Neural cell (in vitro differentiated cells): ENCODE data around the gene L3MBTL4. TPM values are rescaled to one million over a fixed set of nuclear protein-coding genes. Genes with fewer than 3 reads are reported as not detected.

Source experiments
- H2AFZ ChIP-seq: fragments of 200-600, 300-800 bp; sonication (generic), shearing (Covaris generic); 2 replicates; pipeline ENCODE4 v1.6.0; 2014; ENCODE audit warnings: low read depth, mild to moderate bottlenecking, antibody characterized with exemption, low read length, moderate library complexity
- H3F3A ChIP-seq: fragments of 200-600 bp; shearing (Covaris generic); 2 replicates; pipeline ENCODE4 v1.6.1; 2016; ENCODE audit warnings: mild to moderate bottlenecking, moderate library complexity, mixed read lengths, antibody characterized with exemption, low read length; ENCODE audit not compliant: insufficient read depth, poor library complexity, severe bottlenecking
- H3K27ac ChIP-seq: fragments of 200-600, 300-800 bp; sonication (generic), shearing (Covaris generic); 2 replicates; pipeline ENCODE4 v1.5.1; 2014; ENCODE audit warnings: mild to moderate bottlenecking, low read length, moderate library complexity
- H3K27me3 ChIP-seq: fragments of 300-800, 200-600 bp; sonication (generic), shearing (Covaris generic); 2 replicates; pipeline ENCODE4 v1.6.0; 2014; ENCODE audit warnings: mild to moderate bottlenecking, low read depth, low read length, moderate library complexity; ENCODE audit not compliant: insufficient read depth
- H3K36me3 ChIP-seq: fragments of 300-800, 200-600 bp; sonication (generic), shearing (Covaris generic); 2 replicates; pipeline ENCODE4 v1.5.1; 2014; ENCODE audit warnings: mild to moderate bottlenecking, antibody characterized with exemption, low read length, moderate library complexity; ENCODE audit not compliant: insufficient read depth
- H3K4me2 ChIP-seq: fragments of 300-800, 200-600 bp; sonication (generic), shearing (Covaris generic); 2 replicates; pipeline ENCODE4 v1.6.0; 2014; ENCODE audit warnings: mild to moderate bottlenecking, low read length
- H3K4me3 ChIP-seq: fragments of 300-800, 200-600 bp; sonication (generic), shearing (Covaris generic); 2 replicates; pipeline ENCODE4 v1.5.1; 2014; ENCODE audit warnings: mild to moderate bottlenecking, low read length, moderate library complexity
- H3K79me2 ChIP-seq: fragments of 200-600 bp; shearing (Covaris generic); replicated peaks from 2 replicates; pipeline ENCODE4 v1.6.0; 2014; ENCODE audit warnings: mild to moderate bottlenecking, low read length, moderate library complexity; ENCODE audit not compliant: insufficient read depth
- H3K9ac ChIP-seq: fragments of 300-800, 200-600 bp; sonication (generic), shearing (Covaris generic); 2 replicates; pipeline ENCODE4 v1.6.1; 2016; ENCODE audit warnings: mild to moderate bottlenecking, low read length, mixed read lengths
- H3K9me2 ChIP-seq: fragments of 200-600 bp; shearing (Covaris generic); 2 replicates; pipeline ENCODE4 v1.6.1; 2016; ENCODE audit warnings: mild to moderate bottlenecking, low read length, mixed read lengths; ENCODE audit not compliant: insufficient read depth
- H3K9me3 ChIP-seq: fragments of 200-600, 300-800 bp; sonication (generic), shearing (Covaris generic); 2 replicates; pipeline ENCODE4 v1.6.1; 2016; ENCODE audit warnings: mild to moderate bottlenecking, mixed run types, low read length, moderate library complexity, mixed read lengths
- H4K20me1 ChIP-seq: fragments of 200-600 bp; shearing (Covaris generic); 2 replicates; pipeline ENCODE4 v1.6.1; 2016; ENCODE audit warnings: mild to moderate bottlenecking, mixed run types; ENCODE audit not compliant: insufficient read depth
- EP300 ChIP-seq: fragments of 450-650 bp; conservative IDR thresholded peaks from 2 replicates; pipeline ENCODE4 v1.6.1; 2014; ENCODE audit warnings: antibody characterized with exemption, mild to moderate bottlenecking, moderate library complexity; ENCODE audit not compliant: poor library complexity, severe bottlenecking
- EZH2 ChIP-seq: fragments of 200-600, 300-800 bp; shearing (Covaris generic), sonication (generic); IDR thresholded peaks from 2 replicates; pipeline ENCODE4 v1.6.1; 2014; ENCODE audit warnings: antibody characterized with exemption, low read length, borderline replicate concordance, mild to moderate bottlenecking; ENCODE audit not compliant: insufficient read depth, poor library complexity, severe bottlenecking
- MXI1 ChIP-seq: fragments of 450-650 bp; conservative IDR thresholded peaks from 2 replicates; pipeline ENCODE4 v1.6.1; 2014; ENCODE audit warnings: antibody characterized with exemption, mild to moderate bottlenecking; ENCODE audit not compliant: poor library complexity, severe bottlenecking
- POLR2AphosphoS5 ChIP-seq: IDR thresholded peaks from 2 replicates; pipeline ENCODE4 v1.6.1; 2012
- RAD21 ChIP-seq: fragments of 450-650 bp; conservative IDR thresholded peaks from 2 replicates; pipeline ENCODE4 v1.6.1; 2014; ENCODE audit warnings: antibody characterized with exemption, mild to moderate bottlenecking, moderate library complexity
- SMC3 ChIP-seq: fragments of 450-650 bp; conservative IDR thresholded peaks from 2 replicates; pipeline ENCODE4 v1.6.1; 2014; ENCODE audit warnings: antibody characterized with exemption, mild to moderate bottlenecking, moderate library complexity; ENCODE audit not compliant: poor library complexity
- TAF1 ChIP-seq: IDR thresholded peaks from 2 replicates; pipeline ENCODE4 v1.6.1; 2012; ENCODE audit warnings: low read depth
- polyA plus RNA-seq: library from polyadenylated mRNA; depleted of rRNA; stranded (reverse); fragments of >200 nt; gene quantifications from 2 replicates; pipeline ENCODE4 v1.2.3, GENCODE V29; 2014
- TF ChIP-seq, protein P1 (sequence below): IDR thresholded peaks from 2 replicates; pipeline ENCODE4 v1.6.1; 2012; ENCODE audit warnings: borderline replicate concordance
- TF ChIP-seq, protein P2 (sequence below): fragments of 450-650 bp; IDR thresholded peaks from 2 replicates; pipeline ENCODE4 v1.5.1; 2014; ENCODE audit warnings: antibody characterized with exemption, mild to moderate bottlenecking, moderate library complexity; ENCODE audit not compliant: poor library complexity, severe bottlenecking

Gene L3MBTL4
- polyA plus RNA-seq, 1 donor from 2014 or later: 0.90 TPM

DNA sequence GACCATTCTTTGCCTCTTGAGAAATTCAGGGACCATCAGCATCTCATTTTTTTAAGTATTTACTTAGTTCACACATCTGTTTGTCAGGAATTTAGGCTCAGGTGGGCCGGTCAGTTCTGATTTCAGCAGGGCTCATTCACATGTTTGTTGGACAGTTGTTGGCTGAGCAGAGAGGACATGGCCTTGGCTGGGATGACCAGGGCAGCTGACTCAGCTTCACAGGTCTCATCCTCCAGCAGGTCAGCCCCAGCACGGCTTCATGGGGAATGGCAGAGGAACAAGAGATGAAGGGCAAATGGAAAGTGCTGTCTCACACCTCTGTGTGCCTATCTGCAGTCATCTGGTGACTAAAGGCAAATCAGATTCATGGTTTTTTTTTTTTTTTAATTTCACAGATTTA, 383.3 kb downstream of the L3MBTL4 start:
- Histone ChIP-seq H4K20me1 (no peaks in the 10 kb centered on the region), H3K4me2 (no peak overlapping the region), H3K9ac (no peak overlapping the region), H3K27ac (no peak overlapping the region), H3K36me3 (no peaks in the 10 kb centered on the region), H3K9me2 (no peaks in the 10 kb centered on the region), H3K79me2 (no peaks in the 10 kb centered on the region), H3K9me3 (peaks cover 6% of the 10 kb centered on the region), H3F3A (no peaks in the 10 kb centered on the region), H3K4me3 (no peak overlapping the region), H3K27me3 (no peaks in the 10 kb centered on the region), H2AFZ (no peak overlapping the region)
- TF ChIP-seq, protein P1, sequence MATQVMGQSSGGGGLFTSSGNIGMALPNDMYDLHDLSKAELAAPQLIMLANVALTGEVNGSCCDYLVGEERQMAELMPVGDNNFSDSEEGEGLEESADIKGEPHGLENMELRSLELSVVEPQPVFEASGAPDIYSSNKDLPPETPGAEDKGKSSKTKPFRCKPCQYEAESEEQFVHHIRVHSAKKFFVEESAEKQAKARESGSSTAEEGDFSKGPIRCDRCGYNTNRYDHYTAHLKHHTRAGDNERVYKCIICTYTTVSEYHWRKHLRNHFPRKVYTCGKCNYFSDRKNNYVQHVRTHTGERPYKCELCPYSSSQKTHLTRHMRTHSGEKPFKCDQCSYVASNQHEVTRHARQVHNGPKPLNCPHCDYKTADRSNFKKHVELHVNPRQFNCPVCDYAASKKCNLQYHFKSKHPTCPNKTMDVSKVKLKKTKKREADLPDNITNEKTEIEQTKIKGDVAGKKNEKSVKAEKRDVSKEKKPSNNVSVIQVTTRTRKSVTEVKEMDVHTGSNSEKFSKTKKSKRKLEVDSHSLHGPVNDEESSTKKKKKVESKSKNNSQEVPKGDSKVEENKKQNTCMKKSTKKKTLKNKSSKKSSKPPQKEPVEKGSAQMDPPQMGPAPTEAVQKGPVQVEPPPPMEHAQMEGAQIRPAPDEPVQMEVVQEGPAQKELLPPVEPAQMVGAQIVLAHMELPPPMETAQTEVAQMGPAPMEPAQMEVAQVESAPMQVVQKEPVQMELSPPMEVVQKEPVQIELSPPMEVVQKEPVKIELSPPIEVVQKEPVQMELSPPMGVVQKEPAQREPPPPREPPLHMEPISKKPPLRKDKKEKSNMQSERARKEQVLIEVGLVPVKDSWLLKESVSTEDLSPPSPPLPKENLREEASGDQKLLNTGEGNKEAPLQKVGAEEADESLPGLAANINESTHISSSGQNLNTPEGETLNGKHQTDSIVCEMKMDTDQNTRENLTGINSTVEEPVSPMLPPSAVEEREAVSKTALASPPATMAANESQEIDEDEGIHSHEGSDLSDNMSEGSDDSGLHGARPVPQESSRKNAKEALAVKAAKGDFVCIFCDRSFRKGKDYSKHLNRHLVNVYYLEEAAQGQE: no peak
- no peak for TF ChIP-seq RAD21
- no peak for TF ChIP-seq POLR2AphosphoS5
- no peak for TF ChIP-seq EZH2
- TF ChIP-seq MXI1: no peak

DNA sequence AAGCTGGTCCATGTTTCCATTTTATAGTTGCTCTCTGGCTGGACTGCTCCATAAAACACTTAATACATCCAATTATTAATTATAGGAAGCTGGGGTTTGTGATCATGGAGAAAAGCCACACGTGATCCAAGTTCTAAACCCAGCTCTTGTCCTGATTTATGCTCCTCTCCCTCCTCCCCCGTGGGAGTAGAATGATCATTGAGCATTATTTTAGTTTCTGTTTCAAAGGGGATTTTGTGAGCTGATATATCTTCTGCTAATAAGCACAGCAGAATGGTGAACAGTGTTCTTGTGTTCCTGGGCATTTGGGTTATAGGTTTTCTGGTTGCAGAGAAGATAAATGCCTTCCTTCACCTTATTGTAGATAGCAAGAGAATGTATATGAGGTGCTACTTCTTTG, 383.7 kb downstream of the L3MBTL4 start:
- Histone ChIP-seq H3K27ac (no peak overlapping the region), H2AFZ (no peak overlapping the region), H3K36me3 (no peaks in the 10 kb centered on the region), H3K79me2 (no peaks in the 10 kb centered on the region), H3K27me3 (no peaks in the 10 kb centered on the region), H3F3A (no peaks in the 10 kb centered on the region), H3K4me3 (no peak overlapping the region), H3K4me2 (no peak overlapping the region), H3K9me2 (no peaks in the 10 kb centered on the region), H4K20me1 (no peaks in the 10 kb centered on the region), H3K9ac (no peak overlapping the region), H3K9me3 (peaks cover 2% of the 10 kb centered on the region)
- TF ChIP-seq MXI1 (no peak), TAF1 (no peak), SMC3 (no peak), EZH2 (no peak), POLR2AphosphoS5 (no peak), RAD21 (no peak), EP300 (no peak)
- TF ChIP-seq, protein P1: no peak
- TF ChIP-seq, protein P2, sequence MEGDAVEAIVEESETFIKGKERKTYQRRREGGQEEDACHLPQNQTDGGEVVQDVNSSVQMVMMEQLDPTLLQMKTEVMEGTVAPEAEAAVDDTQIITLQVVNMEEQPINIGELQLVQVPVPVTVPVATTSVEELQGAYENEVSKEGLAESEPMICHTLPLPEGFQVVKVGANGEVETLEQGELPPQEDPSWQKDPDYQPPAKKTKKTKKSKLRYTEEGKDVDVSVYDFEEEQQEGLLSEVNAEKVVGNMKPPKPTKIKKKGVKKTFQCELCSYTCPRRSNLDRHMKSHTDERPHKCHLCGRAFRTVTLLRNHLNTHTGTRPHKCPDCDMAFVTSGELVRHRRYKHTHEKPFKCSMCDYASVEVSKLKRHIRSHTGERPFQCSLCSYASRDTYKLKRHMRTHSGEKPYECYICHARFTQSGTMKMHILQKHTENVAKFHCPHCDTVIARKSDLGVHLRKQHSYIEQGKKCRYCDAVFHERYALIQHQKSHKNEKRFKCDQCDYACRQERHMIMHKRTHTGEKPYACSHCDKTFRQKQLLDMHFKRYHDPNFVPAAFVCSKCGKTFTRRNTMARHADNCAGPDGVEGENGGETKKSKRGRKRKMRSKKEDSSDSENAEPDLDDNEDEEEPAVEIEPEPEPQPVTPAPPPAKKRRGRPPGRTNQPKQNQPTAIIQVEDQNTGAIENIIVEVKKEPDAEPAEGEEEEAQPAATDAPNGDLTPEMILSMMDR: no peak
